ENCODE measurements around the gene CCDC120.

CCDC120 gene

DNA sequence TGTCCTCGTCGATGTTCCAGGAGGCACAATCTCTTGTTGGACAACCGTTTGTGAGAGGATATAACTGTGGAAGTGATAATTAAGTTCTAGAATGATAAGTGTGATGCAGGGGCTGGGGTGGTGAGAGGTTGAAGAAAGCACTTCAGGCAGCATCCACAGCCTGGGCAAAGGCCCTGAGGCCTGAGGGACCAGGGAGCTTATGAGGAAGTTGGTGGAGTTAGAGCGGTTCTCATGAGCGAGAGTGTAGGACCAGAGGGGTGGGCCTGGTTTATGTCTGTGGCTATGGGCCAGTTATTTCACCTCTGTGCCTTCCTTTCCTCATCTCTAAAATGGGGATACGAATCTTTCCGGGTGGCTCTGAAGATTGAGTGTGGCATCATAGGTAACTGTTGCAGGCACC is 2.7 kb downstream of the CCDC120 start:
- H3K4me3 ChIP-seq (ENCODE audit: low read depth, low read length) = no peak overlapping the region
- no peak for DNase-seq (ENCODE audit: low read depth)

DNA sequence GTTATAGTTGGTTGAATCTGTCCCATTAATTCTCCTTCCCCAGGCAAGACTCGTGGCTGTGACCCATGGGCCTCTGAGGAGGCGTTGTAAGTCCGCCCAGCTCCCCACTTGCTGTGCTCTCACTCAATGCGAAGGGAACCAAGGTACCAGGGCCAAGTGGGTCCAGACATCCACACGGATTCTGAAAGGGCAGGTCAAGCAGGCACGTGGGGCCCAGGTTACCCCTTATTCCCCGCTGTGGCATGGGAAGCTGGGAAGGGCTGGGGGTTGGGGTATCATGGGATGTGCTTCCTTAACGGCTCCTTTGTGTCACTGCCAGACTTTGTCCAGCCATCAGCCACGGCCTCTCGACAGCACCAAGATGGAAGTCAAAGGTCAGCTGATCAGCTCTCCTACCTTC is 3.1 kb downstream of the CCDC120 start:
- H3K4me3 ChIP-seq (ENCODE audit: low read depth, low read length) = no peak overlapping the region
- no peak for DNase-seq (ENCODE audit: low read depth)

DNA sequence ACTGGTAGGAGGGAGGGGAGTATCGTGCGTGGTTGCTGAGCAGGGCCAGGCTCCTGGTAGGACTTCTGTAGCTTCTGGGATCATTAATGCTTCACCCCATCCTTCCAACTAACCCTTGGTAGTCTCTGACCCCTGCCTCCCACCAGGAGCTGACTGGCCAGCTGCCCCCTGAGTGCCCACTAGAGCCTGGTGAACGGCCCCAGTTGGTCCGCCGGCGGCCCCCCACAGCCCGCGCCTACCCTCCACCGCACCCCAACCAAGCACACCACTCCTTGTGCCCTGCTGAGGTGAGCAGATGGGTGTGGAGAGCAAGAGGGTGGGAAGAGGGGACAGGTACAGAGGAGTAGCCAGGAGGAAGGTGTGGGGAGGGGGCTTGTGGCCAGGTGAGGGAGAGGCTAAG is 4.9 kb downstream of the CCDC120 start:
- DNase-seq (ENCODE audit: low read depth) = no peak
- no peak overlapping the region for H3K4me3 ChIP-seq (ENCODE audit: low read depth, low read length)

DNA sequence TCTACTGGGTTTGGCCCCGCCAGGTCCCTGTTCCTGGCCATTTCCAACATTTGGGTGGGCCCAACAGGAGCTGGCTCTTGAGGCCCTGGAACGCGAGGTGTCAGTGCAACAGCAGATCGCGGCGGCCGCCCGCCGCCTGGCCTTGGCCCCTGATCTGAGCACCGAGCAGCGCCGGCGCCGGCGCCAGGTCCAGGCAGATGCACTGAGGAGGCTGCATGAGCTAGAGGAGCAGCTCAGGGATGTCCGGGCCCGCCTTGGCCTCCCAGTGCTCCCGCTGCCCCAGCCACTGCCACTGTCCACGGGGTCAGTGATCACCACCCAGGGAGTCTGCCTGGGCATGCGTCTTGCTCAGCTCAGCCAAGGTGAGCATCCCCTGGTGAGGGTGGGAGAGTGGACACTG is 5.5 kb downstream of the CCDC120 start:
- DNase-seq (ENCODE audit: low read depth) = no peak
- H3K4me3 ChIP-seq (ENCODE audit: low read depth, low read length) = no peak overlapping the region

DNA sequence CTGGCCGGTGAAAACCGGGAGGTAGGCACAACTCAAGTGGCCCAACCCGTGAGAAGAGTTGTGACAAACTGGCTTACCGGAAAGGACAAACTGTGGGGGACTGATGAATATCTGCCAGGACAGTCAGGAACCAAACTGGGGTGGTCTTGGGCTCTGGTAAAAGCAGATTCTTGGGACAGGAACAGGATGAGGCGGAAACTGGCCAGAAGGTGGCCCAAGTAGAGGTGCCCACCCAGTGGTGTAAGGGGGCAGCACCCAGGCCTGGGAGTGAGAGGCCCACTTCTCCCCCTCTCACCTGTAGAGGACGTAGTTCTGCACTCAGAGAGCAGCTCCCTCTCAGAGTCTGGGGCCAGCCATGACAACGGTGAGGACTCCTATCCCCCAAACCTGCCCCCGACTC is 5.9 kb downstream of the CCDC120 start:
- no peak overlapping the region for H3K4me3 ChIP-seq (ENCODE audit: low read depth, low read length)
- no peak for DNase-seq (ENCODE audit: low read depth)

DNA sequence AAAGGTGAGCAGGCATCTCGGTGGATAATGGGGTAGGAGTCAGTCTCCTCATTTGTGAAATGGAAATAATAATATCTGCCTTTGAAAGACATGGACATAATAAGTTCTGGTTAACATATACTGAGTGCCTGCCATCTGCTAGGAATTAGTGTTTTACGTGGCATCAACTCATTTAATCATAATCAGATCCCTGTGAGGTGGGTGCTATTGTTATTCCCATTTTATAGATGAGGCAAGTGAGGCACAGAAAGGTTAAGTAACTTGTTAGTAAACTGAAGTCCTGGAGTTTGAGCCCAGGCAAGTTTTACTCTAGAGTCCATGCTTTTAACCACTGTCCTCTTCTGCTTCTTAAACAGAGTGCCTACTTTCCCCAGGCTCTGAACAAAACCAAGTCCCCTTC is 7.5 kb downstream of the CCDC120 start:
- DNase-seq (ENCODE audit: low read depth) = no peak
- no peak overlapping the region for H3K4me3 ChIP-seq (ENCODE audit: low read depth, low read length)

DNA sequence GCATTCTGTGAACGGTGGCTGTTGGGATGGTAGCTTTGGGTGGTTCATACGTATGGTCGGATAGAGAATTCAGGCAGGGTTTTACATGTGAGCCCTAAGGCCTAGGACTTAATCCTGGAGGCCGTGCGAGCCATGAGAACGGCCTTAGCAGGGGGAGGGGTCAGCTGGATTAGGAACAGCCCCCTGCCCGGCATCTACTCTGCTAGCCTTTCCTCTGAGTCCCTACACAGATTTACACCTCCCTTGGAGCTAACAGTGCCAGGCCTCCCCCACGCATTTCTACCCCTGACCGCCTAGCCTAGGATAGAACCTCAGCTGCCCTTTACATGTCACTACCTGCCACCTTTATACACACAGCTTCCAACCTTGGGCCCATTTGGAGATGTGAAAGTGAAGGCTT is 7.9 kb downstream of the CCDC120 start:
- no peak overlapping the region for H3K4me3 ChIP-seq (ENCODE audit: low read depth, low read length)
- no peak for DNase-seq (ENCODE audit: low read depth)

DNA sequence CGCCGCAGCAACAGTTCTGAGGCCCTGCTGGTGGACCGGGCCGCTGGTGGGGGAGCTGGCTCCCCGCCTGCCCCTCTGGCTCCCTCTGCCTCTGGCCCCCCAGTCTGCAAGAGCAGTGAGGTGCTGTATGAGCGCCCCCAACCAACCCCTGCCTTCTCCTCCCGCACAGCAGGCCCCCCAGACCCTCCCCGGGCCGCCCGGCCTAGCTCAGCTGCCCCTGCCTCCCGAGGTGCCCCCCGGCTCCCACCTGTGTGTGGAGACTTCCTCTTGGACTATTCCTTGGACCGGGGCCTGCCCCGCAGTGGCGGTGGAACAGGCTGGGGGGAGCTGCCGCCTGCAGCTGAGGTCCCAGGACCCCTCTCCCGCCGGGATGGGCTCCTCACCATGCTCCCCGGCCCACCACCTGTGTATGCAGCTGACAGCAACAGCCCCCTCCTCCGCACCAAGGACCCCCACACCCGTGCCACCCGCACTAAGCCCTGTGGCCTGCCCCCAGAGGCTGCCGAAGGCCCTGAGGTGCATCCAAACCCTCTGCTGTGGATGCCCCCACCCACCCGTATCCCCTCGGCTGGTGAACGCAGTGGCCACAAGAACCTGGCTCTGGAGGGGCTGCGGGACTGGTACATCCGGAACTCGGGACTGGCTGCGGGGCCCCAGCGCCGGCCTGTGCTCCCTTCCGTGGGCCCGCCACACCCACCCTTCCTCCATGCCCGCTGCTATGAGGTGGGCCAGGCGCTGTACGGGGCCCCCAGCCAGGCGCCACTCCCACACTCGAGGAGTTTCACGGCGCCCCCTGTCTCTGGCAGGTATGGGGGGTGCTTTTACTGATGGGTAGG is 8.7 kb downstream of the CCDC120 start:
- no peak overlapping the region for H3K4me3 ChIP-seq (ENCODE audit: low read depth, low read length)
- no peak for DNase-seq (ENCODE audit: low read depth)

DNA sequence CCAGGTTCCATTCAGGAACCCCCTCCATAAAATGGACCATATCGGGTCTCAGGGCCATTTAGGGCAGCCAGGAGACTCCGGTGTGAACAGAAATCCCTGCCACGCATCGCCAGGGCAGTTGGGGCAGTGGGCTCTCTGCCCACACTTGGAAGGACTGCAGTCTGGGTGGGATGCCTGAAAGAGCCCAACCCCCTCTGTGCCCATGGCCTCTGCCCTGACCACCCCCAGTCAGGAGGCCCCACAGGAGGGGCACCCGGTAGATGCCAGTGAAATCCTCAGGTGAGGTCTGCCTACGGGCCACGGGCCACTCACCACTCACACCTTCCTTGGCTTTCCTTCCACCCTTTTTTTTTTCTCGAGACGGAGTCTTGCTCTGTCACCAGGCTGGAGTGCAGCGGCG is 10.2 kb downstream of the CCDC120 start:
- DNase-seq (ENCODE audit: low read depth) = no peak
- no peak overlapping the region for H3K4me3 ChIP-seq (ENCODE audit: low read depth, low read length)

DNA sequence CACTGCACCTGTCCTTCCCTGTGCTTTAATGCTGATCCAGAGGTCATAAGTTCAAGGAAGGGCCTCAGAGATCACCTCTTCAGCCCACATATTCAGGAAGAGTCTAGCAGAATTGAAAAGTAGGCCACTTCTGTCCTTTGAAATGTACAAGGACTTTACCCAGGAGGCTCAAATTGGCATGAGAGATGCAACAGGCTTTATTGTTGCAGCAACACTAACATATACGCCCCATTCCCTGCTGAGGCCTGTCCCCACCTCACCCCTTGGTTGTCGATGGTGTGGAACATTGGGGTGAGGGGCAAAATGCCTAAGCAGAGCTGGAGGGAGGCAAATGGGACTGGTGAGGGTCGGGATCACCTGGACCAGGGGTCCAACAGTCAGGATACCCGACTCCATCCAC is 12.2 kb downstream of the CCDC120 start:
- H3K4me3 ChIP-seq (ENCODE audit: low read depth, low read length) = no peak overlapping the region

DNA sequence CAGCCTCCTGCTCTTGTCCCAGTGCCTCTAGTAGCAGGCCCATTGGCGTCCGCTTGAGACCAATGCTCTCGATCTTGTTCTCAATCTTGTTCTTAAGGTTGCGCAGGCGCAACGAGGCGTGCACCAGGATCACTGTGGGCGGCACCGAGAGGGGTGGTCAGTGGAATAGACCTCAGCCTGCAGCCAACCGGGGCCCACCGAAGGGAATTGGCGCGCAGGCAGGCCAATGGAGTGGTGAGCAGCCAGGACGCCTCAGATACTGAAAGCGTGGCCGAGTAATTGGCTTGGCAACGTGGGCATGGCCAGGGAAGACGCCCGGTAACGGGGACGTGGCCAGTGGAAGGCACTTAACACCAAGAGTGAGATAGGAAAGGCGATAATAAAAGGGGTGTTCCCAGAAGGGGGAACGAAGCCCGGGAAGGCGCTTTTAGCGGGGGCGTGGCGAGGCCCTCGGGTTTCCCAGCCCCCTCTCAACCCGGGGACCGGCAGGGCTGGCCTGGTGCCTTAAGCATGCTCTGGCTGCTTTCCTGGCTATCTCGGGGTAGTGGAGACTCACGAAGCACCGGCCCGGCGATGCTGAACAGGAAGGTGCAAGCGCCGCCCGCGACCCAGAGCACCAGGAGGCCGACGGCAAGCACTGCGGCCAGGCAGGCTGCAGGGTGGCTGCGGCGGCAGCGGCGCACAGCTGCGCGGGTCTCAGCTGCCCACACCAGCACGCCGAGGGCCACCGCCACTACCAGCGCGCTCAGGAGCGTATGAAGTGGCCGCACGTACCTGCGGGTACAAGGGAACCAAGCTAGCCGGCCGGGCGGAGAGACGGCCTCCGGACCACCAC is 13.3 kb downstream of the CCDC120 start:
- peak overlapping the region; percentile 74 for H3K4me3 ChIP-seq (ENCODE audit: low read depth, low read length)
- DNase-seq (ENCODE audit: low read depth) = peak; percentile 41

More for the DNA sequence above, 12.2 kb downstream of the CCDC120 start:
- no peak for DNase-seq (ENCODE audit: low read depth)

DNA sequence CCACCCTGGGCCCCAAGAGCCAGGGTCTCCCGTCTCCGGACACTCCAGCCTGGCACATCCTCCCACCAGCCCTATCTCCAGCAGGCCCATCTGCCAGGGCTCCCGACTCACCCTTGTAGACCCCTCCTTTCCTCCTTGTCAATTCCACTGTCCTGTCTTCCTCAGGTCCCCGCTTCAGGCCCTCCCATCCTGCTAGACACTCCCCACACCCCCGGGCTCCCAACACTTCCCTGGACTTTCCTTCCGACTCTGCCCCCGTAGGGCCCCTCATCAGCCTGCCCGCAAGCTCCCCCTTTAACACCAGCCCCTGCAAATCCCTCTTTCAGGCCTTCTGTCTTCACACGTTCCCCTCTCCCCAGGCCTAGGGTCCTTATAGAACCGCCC is 13.9 kb downstream of the CCDC120 start:
- no peak for DNase-seq (ENCODE audit: low read depth)
- H3K4me3 ChIP-seq (ENCODE audit: low read depth, low read length) = peak overlapping the region; percentile 74

DNA sequence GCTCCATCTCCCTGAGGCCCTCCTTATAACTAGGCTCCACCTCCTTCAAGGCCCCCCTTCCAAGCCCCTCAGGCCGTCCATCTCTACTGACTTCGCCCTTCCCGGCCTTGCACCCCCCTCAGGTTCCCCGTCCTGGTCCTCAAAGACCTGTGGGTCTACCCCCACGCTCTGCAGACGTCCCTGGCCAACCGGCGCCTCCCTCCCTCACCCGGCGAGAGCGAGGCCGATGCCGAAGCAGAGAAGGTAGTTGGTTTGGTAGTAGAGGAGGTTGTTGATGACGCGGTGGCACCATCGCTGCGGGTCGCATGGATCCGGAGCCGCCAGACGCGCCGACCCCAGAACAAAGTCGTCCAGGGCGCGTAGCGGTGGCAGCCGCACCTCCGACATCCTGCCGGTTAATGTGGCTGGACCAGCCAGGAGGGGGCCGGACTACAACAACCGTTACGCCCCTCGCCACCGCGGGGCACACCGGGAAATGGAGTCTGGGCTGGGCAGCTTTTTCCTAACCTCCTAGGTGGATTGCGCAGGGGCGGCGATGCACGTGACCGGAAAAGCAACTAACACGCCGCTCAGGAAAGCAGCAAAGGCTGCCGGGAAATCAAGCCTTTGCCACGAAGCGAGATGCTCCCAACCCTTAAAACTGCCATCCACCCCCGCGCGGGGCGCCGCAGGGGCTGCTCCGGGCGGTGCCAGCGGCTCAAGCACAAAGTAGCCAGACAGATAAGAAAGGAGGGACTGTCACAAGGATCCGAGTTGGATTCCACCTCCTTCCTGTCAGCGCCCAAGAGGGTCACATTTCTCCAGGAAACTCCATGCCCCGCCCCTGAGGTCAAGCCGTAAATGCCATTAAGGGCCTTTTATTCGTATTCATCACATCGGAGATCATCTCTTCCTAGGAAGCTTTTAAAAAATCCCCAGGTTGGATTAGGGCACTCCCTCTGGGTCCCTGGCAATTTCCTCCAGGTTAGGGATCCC is 15.1 kb downstream of the CCDC120 start, which contains the start of gene PRAF2:
PRAF2 (minus strand) TSS at position 402 of the 975 bp plus-strand sequence; CDS start at position 387, 15 bp downstream.
- H3K4me3 ChIP-seq (ENCODE audit: low read depth, low read length) = peak within 1 kb of the TSS; percentile 74
- DNase-seq (ENCODE audit: low read depth) = peak; percentile 75

DNA sequence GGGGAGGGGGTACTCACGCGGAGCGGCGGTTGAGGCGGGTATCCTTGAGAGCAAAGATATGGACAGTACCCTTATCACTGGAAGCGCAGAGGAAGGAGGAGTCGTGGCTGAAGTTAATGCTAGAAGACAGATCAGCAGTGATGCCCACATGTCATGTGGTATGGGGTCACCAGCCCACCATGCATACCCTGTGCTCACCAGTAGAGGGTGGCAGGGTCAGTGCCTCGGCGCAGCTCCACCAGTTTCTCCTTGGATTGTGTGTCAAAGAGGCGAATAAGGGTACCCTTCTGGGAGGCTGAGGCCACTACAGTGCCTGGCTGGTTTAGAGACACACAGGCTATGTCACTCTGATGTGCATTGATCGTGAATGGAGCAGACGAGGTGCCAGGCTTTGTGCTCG is 16.5 kb downstream of the CCDC120 start:
- no peak for DNase-seq (ENCODE audit: low read depth)
- no peak overlapping the region for H3K4me3 ChIP-seq (ENCODE audit: low read depth, low read length)

DNA sequence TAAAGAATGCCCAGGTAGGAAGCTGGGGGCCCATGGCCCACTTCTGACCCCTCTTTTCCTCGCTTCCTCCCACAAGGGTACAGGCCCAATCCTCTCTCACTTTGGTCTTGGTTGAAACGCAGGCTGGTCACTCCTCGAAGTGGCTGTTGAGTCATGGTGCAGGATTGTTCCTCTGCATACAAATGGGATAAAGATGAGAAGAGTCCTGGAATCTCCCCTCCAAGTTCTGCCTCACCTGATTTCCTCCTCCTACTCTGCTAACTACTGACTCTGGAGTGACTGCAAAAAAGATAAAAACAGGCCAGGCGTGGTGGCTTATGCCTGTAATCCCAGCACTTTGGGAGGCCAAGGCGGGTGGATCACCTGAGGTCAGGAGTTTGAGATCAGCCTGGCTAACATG is 19.1 kb downstream of the CCDC120 start:
- DNase-seq (ENCODE audit: low read depth) = no peak
- no peak overlapping the region for H3K4me3 ChIP-seq (ENCODE audit: low read depth, low read length)

DNA sequence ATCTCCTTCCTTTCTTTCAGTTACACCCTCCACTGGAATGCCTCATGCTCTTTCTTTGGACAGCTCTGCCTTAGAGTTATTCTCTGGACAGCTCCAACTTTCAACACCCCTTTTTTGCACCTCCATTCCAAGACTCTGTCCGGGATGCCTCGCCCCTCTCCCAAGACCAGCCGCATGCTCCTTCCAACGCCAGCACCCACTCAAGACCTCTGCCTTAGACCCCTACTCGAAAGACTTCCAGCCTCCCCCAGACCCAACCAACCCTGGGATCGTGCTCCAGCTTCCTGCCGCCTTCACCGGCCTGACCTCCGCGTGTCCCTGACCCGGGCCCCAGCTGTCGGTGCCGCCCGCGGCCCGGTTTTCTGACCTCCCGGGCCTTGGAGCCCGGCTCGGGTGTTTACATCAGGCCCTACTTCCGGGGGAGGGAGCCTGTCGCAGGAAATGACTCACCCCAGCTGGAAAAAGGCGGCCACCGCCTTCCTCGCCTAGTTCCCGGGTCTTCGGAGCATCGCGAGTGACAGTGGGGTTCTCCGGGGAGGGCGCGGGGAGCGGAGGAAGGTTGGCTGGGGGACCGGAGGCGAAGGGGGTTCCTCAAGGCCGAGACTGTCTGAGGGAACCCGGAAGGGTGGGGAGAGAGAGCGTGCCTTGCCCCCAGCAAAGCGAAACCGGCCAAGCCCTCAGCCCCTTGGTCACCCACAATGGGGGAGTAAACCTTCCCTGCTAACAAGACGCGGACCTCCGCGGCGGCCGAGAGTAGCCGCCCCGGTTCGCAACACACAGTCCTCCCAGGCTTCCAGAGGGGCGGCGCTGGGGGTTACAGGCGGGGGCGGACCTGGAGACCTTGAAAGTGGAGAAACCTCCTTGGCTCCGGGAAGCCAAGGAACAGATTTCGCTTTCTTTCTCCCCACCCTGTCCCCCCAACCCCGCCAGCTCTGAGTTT is 21.0 kb downstream of the CCDC120 start, which contains the start of gene WDR45:
WDR45 (minus strand) TSS at position 399 of the 940 bp plus-strand sequence. CDS start 1,792 bp downstream, outside the sequence.
- DNase-seq (ENCODE audit: low read depth) = no peak
- H3K4me3 ChIP-seq (ENCODE audit: low read depth, low read length) = peak within 1 kb of the TSS; percentile 60

DNA sequence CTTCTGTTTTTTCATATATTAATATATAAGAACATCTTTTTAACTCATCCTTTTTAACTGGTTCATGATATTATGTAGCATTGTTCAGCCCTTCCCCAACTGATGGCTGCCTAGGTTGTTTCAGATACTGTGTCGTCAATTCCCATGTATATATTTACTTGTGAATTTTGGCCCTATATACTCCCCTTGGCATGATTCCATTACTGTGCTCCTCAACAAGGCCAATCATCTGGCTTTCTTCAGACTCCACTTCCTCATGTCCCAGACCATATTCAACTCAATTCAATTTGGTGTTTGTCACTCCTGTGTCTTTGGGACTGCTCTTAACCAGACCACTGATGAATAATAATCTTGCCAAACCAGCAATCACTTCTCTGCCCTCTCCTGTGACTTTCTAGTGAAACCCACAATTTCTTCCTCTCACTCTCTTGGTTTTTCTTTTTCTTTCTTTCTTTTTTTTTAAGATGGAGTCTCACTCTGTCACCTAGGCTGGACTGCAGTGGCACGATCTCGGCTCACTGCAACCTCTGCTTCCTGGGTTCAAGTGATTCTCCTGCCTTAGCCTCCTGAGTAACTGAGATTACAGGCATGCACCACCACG is 23.6 kb downstream of the CCDC120 start:
- no peak overlapping the region for H3K4me3 ChIP-seq (ENCODE audit: low read depth, low read length)
- DNase-seq (ENCODE audit: low read depth) = no peak

DNA sequence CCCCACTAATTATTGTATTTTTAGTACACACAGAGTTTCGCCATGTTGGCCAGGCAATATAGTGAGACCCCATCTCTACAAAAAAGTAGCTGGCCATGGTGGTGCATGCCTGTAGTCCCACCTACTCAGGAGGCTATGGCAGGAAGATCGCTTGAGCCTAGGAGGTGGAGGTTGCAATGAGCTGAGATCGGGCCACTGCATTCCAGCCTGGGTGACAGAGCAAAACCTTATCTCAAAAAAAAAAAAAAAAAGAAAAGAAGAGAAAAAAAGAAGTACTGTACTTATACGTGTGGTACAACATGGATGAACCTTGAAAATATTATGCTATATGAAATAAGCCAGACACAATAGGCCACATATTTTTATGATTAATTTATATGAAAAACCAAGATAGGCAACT is 30.8 kb downstream of the CCDC120 start:
- DNase-seq (ENCODE audit: low read depth) = no peak
- no peak overlapping the region for H3K4me3 ChIP-seq (ENCODE audit: low read depth, low read length)

Measured in skeletal muscle cell (primary cell).